ENCODE results near the gene KRT5. TPM values are rescaled to one million over a fixed set of nuclear protein-coding genes. Genes with fewer than 3 reads are reported as not detected.

KRT5 gene
- total and polyA plus RNA-seq, 9 donors, result 0.25 to 16.1 (median 1.4) TPM; not detected in 1

GRCh38 chr12:52541709-52542108, 21.5 kb upstream of the KRT5 start:
- Histone ChIP-seq H3K4me1 (ENCODE audit: insufficient read depth) (no peaks in the 10 kb centered on the region), H3K4me3 (no peak overlapping the region), H3K9me3 (no peaks in the 10 kb centered on the region), H3K27ac (no peak overlapping the region), H3K27me3 (no peaks in the 10 kb centered on the region), H3K36me3 (no peaks in the 10 kb centered on the region)
- no peak for DNase-seq
- TF ChIP-seq CTCF (IDR thresholded peaks at IDR 0.05) (no peak), POLR2A (IDR thresholded peaks at IDR 0.05) (no peak), EP300 (IDR thresholded peaks at IDR 0.05) (no peak)
- intact Hi-C loops (cut with DNase I), result no loop called here
- WGBS, 3 donors, result 92 to 95% (median 93%) methylated on average over 5 of the region's 5 CpGs

- Histone ChIP-seq H3K9me3 (no peaks in the 10 kb centered on the region), H3K27me3 (no peaks in the 10 kb centered on the region), H3K36me3 (no peaks in the 10 kb centered on the region), H3K4me3 (no peak overlapping the region), H3K27ac (no peak overlapping the region), H3K4me1 (ENCODE audit: insufficient read depth) (no peaks in the 10 kb centered on the region)
- intact Hi-C loops (cut with DNase I), result no loop called here
- no peak for TF ChIP-seq EP300 (IDR thresholded peaks at IDR 0.05)
- TF ChIP-seq CTCF (IDR thresholded peaks at IDR 0.05), result no peak
- TF ChIP-seq POLR2A (IDR thresholded peaks at IDR 0.05), result no peak
- WGBS, 3 donors, result 84 to 94% (median 90%) methylated on average over 7 of the region's 7 CpGs
- DNase-seq, result no peak
Measured at GRCh38 chr12:52540531-52540930, 20.3 kb upstream of the KRT5 start.

GRCh38 chr12:52539821-52540173, 19.6 kb upstream of the KRT5 start:
- Histone ChIP-seq H3K27ac (no peak overlapping the region), H3K27me3 (no peaks in the 10 kb centered on the region), H3K4me3 (no peak overlapping the region), H3K4me1 (ENCODE audit: insufficient read depth) (no peaks in the 10 kb centered on the region), H3K36me3 (no peaks in the 10 kb centered on the region), H3K9me3 (no peaks in the 10 kb centered on the region)
- intact Hi-C loops (cut with DNase I), result no loop called here
- TF ChIP-seq EP300 (IDR thresholded peaks at IDR 0.05), result no peak
- TF ChIP-seq POLR2A (IDR thresholded peaks at IDR 0.05), result no peak
- TF ChIP-seq CTCF (IDR thresholded peaks at IDR 0.05), result no peak
- 88 to 94% (median 91%) methylated on average over 3 of the region's 3 CpGs for WGBS, 3 donors
- DNase-seq, result no peak

- intact Hi-C loops (cut with DNase I), result no loop called here
Measured at GRCh38 chr12:52539083-52539820, 19.1 kb upstream of the KRT5 start.

More at GRCh38 chr12:52539083-52539820, 19.1 kb upstream of the KRT5 start:
- TF ChIP-seq POLR2A (IDR thresholded peaks at IDR 0.05) (no peak), CTCF (IDR thresholded peaks at IDR 0.05) (no peak), EP300 (IDR thresholded peaks at IDR 0.05) (no peak)
- H3K9me3 ChIP-seq, result no peaks in the 10 kb centered on the region
- no peak overlapping the region for H3K27ac ChIP-seq
- H3K4me3 ChIP-seq, result no peak overlapping the region
- H3K4me1 ChIP-seq (ENCODE audit: insufficient read depth), result no peaks in the 10 kb centered on the region
- 32 to 39% (median 36%) methylated on average over 5 of the region's 5 CpGs for WGBS, 3 donors
- no peak for DNase-seq
- no peaks in the 10 kb centered on the region for H3K36me3 ChIP-seq
- no peaks in the 10 kb centered on the region for H3K27me3 ChIP-seq

Data from ovary (tissue), 9 donors.